K562 (cell line): ENCODE data around the gene ACKR2. TPM values are rescaled to one million over a fixed set of nuclear protein-coding genes. Genes with fewer than 3 reads are reported as not detected.

Source experiments
- DMBX1 ChIP-seq: fragments of 250-450 bp; sonication (Bioruptor Pico); IDR thresholded peaks from 2 replicates; pipeline ENCODE4 v1.8.0; 2022; ENCODE audit warnings: inconsistent platforms, mild to moderate bottlenecking, moderate library complexity, borderline replicate concordance
- ESRRB ChIP-seq: fragments of 250-450 bp; sonication (Bioruptor Pico); IDR thresholded peaks from 2 replicates; pipeline ENCODE4 v1.5.0; 2020; ENCODE audit warnings: mild to moderate bottlenecking, moderate library complexity, borderline replicate concordance
- IRF2 ChIP-seq: sonication (generic); formaldehyde crosslinking; IDR thresholded peaks from 2 replicates; pipeline ENCODE4 v1.8.1; 2022; ENCODE audit warnings: mild to moderate bottlenecking, missing genetic modification reagents
- NFE2 ChIP-seq: IDR thresholded peaks from 2 replicates; pipeline ENCODE4 v1.6.1; 2014; ENCODE audit warnings: antibody characterized with exemption, low read depth
- NR4A1 ChIP-seq, 2 experiments: fragments of 250-450 bp in 1 of 2; fragments of 450-650 bp in 1 of 2; sonication (Bioruptor Pico) in 1 of 2; IDR thresholded peaks; 2 replicates each; pipeline versions ENCODE4 v1.4.0 to v1.6.1; 2016 to 2020; ENCODE audit warnings: mild to moderate bottlenecking in 2 of 2, missing compliant biosample characterization in 1 of 2, missing genetic modification characterization in 1 of 2, moderate library complexity in 1 of 2
- ZBED1 ChIP-seq: IDR thresholded peaks from 2 replicates; pipeline ENCODE4 v1.6.1; 2014
- ZNF263 ChIP-seq: sonication (generic); formaldehyde crosslinking; IDR thresholded peaks from 2 replicates; pipeline ENCODE4 v1.8.0; 2022; ENCODE audit warnings: mild to moderate bottlenecking, missing genetic modification reagents, borderline replicate concordance
- polyA plus RNA-seq, 8 experiments: library from polyadenylated mRNA; depleted of rRNA in 4 of 8; stranded (reverse) in 5 of 8; unstranded in 3 of 8; fragments of >200 nt; fragmentation: Nextera tagmentation in 2 of 8; fragmentation: Illumina TruSeq in 1 of 8; extraction: Ambion mirVana in 2 of 8; extraction: Trizol in 1 of 8; gene quantifications; 2 replicates each; pipeline versions ENCODE4 v1.2.1 to v1.2.3, GENCODE V29; 2011 to 2014; ENCODE audit warnings: inconsistent platforms in 1 of 8, missing spikeins in 1 of 8
- total RNA-seq, 7 experiments: library from RNA; depleted of rRNA in 6 of 7; stranded (reverse); fragments of >200 nt in 6 of 7; fragmentation: Illumina TruSeq in 2 of 7; extraction: Trizol in 2 of 7; gene quantifications; 2 replicates each; pipeline versions ENCODE4 v1.2.1 to v1.2.3, GENCODE V29; 2011 to 2021; ENCODE audit warnings: low replicate concordance in 1 of 7
- TF ChIP-seq, protein P1 (sequence below), 3 experiments: fragments of 200-800 bp in 1 of 3; sonication (Bioruptor generic) in 1 of 3; sonication (generic) in 1 of 3; formaldehyde crosslinking in 1 of 3; IDR thresholded peaks; 2 replicates each; pipeline versions ENCODE4 v1.6.1 to v1.8.0; 2016 to 2022; ENCODE audit warnings: mild to moderate bottlenecking in 2 of 3, missing compliant biosample characterization in 2 of 3, missing genetic modification characterization in 2 of 3, missing genetic modification reagents in 1 of 3
- TF ChIP-seq, protein P2 (sequence below): fragments of 250-450 bp; sonication (Bioruptor Pico); IDR thresholded peaks from 2 replicates; pipeline ENCODE4 v1.4.0; 2020; ENCODE audit warnings: borderline replicate concordance
- TF ChIP-seq, protein P3 (sequence below): fragments of 200-800 bp; sonication (Bioruptor generic); IDR thresholded peaks from 2 replicates; pipeline ENCODE4 v1.6.1; 2017; ENCODE audit warnings: missing genetic modification characterization, missing compliant biosample characterization
- TF ChIP-seq, protein P4 (sequence below): fragments of 450-650 bp; IDR thresholded peaks from 2 replicates; pipeline ENCODE4 v1.6.1; 2016; ENCODE audit warnings: missing biosample characterization, missing genetic modification characterization

ACKR2 gene
- total and polyA plus RNA-seq, 9 of the 15 experiments (the other 6 are each of a cell fraction or from before 2014, with no cell fraction given) = 0.03 to 0.69 (median 0.25) TPM; not detected in 1

DNA sequence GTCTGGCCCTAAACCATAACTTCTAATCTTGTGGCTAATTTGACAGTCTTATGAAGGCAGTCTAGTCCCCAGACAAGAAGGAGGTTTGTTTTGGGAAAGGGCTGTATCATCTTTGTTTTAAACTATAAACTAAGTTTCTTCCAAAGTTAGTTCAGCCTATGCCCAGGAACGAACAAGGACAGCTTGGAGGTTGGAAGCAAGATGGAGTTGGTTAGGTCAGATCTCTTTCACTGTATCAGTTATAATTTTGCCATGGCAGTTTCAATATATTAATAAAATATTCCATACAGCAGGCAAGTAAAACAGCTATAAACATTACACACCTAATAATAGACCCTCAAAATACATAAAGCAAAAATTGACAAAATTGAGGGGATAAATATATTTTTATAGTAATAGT is 83.6 kb downstream of the ACKR2 start (continued):
- TF ChIP-seq, protein P1, sequence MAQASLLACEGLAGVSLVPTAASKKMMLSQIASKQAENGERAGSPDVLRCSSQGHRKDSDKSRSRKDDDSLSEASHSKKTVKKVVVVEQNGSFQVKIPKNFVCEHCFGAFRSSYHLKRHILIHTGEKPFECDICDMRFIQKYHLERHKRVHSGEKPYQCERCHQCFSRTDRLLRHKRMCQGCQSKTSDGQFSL (CRISPR knock-in tag; IDR thresholded peaks at IDR 0.05) = no peak
- TF ChIP-seq, protein P1 (tag; IDR thresholded peaks at IDR 0.05) = peak in 1 of 2 experiments; percentile 53; a peak in 1 of 4 replicates
- TF ChIP-seq ZBED1 (no peak), NR4A1 (CRISPR knock-in tag; IDR thresholded peaks at IDR 0.05) (no peak), NR4A1 (tag; IDR thresholded peaks at IDR 0.05) (peak; percentile 73; the same call in 1 of the 2 replicates), ESRRB (CRISPR knock-in tag) (no peak), NFE2 (no peak), ZNF263 (CRISPR knock-in tag) (no peak), DMBX1 (peak; percentile 84), IRF2 (CRISPR knock-in tag) (no peak)
- TF ChIP-seq, protein P2, sequence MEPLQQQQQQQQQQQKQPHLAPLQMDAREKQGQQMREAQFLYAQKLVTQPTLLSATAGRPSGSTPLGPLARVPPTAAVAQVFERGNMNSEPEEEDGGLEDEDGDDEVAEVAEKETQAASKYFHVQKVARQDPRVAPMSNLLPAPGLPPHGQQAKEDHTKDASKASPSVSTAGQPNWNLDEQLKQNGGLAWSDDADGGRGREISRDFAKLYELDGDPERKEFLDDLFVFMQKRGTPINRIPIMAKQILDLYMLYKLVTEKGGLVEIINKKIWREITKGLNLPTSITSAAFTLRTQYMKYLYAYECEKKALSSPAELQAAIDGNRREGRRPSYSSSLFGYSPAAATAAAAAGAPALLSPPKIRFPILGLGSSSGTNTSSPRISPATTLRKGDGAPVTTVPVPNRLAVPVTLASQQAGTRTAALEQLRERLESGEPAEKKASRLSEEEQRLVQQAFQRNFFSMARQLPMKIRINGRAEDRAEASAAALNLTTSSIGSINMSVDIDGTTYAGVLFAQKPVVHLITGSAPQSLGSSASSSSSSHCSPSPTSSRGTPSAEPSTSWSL (CRISPR knock-in tag) = no peak
- TF ChIP-seq, protein P3, sequence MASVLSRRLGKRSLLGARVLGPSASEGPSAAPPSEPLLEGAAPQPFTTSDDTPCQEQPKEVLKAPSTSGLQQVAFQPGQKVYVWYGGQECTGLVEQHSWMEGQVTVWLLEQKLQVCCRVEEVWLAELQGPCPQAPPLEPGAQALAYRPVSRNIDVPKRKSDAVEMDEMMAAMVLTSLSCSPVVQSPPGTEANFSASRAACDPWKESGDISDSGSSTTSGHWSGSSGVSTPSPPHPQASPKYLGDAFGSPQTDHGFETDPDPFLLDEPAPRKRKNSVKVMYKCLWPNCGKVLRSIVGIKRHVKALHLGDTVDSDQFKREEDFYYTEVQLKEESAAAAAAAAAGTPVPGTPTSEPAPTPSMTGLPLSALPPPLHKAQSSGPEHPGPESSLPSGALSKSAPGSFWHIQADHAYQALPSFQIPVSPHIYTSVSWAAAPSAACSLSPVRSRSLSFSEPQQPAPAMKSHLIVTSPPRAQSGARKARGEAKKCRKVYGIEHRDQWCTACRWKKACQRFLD (CRISPR knock-in tag) = no peak
- TF ChIP-seq, protein P4, sequence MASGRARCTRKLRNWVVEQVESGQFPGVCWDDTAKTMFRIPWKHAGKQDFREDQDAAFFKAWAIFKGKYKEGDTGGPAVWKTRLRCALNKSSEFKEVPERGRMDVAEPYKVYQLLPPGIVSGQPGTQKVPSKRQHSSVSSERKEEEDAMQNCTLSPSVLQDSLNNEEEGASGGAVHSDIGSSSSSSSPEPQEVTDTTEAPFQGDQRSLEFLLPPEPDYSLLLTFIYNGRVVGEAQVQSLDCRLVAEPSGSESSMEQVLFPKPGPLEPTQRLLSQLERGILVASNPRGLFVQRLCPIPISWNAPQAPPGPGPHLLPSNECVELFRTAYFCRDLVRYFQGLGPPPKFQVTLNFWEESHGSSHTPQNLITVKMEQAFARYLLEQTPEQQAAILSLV (tag) = 0 out of 2 replicates have a peak, but pooled peaks have one; percentile 35
